Glomerular visceral epithelial cell (primary cell): Measurements from ENCODE around the gene FOXP1.

Experiments
- DNase-seq: peaks from one replicate; pipeline ENCODE4 v3.0.0-alpha.2; 2016; ENCODE audit errors: extremely low spot score

FOXP1 gene

DNA sequence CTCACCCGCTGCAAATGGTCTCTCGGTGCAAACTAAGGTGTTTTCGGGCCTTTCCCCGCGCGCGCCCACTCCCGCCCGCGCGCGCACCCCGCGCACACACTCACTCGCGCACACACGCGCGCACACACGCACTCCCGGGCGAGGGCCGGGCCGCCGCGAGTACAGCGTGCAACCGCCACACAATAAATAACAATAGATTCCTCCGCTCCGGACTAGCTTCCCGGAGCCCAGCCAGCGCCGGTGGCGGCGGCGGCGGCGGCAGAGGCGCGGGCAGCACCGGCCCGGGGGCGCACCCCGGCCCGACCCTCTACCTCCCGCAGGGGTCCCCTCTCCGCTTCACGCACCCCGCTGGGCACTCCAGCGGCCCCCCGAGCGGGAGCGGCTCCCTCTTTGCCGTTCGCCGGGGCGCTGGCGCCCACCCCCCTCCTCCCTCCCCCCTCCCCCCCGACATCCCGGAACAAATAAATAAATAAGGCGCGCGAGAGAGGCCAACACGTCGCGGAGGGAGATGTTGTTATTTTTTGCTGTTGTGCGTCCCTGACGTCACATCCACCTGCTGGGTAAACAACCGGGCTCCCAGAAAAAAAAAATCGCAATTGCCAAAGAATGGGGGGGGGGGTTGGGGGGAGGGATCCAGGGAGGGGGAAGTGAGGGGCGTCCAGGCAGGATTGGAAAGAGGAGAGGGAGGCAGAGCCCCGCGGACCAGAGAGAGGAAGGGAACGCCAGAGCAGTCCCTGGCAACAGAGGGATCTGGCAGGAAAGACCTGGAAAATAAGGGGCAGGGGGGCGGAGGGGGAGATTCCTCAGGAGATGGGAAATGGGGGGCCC, at the start of gene FOXP1:
TSS of gene FOXP1 (minus strand) at position 163 of the 828 bp plus-strand sequence. CDS start 385,347 bp downstream, outside the sequence.
- peak; percentile 70 for DNase-seq

DNA sequence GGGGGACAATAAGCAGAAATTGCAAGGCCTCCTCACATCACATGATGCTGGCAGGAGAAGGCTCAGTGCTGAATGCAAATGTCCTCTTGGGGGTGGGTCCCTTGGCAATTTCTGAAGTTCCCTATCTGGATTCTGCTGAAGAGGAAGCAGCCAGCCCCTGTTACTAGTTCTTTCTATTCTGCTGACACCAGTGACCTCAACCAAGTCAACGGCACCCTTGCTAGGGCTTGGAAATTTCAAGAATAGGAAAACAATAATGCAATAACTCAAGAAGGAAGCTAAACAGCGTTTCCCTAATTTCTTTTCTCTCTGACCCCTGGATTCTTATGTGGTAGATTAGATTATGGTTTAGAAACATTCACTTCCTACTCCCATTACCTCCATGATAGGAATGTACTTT, 46.2 kb upstream of the FOXP1 start:
- no peak for DNase-seq

DNA sequence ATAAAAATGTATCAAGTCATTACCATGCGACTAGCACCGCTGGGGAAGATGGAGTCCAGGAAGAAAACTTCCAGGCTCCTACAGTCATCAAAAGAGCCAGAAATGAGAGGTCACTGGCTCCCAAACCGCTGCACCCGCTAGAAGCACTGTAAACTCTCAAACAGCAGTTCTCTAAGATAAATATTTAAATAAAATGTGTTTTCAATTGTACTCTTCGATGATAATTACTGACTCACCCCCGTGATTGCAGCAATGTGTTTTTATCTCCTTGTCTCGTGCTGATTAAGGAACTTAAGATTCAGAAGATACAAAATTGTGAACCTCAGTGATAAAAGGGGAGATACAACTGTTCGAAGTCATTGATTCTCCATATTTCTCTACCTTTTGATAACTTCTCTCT, 45.8 kb upstream of the FOXP1 start:
- DNase-seq = no peak

DNA sequence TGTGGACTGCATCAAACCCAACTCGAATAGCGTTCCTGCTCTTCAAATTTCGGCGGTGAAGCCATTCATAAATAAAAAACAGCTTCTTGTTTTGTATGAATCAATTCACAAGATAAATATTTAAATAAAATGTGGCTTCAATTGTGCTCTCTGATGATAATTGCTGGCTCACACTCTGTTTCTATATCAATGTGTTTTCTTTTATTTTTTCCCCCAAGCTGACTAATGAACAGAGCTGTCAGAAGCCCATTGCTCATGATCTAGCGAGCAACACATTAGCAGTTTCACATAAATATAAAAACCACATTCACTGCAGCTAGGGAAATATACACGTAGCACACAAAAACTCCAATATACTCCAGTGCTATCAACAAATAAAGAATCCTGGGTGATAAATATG, 45.0 kb upstream of the FOXP1 start:
- no peak for DNase-seq

DNA sequence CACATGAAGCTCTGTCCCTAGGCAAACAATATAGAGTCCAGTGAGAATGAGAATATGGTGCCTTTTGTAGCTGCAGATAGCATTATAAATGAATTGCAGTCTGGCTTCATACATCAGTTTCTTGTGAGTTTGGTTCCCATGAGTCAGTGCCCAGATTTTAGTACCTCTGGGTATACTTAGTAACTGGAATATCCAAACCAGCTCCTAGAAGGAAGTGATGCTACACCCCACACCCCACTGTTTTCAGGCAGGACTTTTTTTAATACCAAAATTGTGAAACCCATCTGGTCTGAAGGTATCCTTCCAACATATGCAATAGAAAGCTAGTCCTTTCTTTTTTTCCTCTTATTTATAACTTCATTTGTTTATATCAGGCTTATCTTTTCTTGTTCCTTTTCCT, 42.1 kb upstream of the FOXP1 start:
- no peak for DNase-seq

DNA sequence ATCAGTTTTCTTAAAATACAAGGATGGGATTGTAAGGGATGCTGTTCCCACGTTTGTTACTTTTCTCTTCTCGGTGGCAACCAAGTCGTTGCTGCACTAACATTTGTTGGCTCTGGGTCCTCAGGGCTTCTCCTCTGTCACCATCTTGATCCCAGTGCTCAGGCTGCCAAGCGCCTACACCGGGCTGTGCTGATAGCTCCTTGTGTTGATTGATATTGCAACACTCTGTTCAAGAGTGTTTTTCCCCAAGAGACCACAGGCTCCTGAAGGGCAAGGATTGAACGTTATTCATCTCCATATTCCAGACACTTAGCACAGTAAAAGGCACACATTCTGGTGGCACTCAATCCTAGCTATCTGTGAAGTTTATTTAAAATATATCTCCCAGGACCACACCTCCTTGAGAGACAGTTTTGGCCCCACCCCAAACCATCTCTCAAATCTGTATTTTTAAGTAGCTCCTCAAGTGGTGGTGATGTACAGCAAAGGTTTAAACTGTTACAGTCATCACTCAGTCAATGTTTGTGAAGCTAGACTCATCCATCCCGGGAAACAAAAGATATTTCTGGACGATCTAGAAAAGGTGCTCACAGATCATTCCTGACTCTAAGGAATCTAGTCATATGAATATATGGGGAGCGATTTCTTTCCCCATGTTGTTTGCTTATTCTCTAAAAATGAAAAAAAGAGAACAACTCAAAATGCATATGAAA, 38.5 kb upstream of the FOXP1 start:
- DNase-seq = no peak

DNA sequence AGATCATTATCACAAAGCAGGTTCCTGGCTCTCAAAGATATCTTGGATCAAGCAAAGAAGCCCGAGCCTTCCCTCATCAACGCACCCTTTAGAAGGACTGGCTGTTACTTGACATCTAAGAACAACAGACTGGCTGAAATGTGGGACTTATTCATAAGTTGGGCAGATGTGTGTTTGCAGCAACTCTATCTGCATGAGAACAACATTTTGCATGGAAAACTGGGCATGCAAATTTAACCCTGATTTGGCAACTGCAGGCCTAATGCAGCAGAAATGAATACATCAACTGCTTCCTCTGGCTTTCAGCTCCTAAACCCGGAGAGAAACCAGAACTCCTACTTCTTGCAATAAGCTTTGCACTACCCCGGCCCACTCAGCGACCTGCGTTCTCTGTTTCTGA, 35.0 kb upstream of the FOXP1 start:
- no peak for DNase-seq

DNA sequence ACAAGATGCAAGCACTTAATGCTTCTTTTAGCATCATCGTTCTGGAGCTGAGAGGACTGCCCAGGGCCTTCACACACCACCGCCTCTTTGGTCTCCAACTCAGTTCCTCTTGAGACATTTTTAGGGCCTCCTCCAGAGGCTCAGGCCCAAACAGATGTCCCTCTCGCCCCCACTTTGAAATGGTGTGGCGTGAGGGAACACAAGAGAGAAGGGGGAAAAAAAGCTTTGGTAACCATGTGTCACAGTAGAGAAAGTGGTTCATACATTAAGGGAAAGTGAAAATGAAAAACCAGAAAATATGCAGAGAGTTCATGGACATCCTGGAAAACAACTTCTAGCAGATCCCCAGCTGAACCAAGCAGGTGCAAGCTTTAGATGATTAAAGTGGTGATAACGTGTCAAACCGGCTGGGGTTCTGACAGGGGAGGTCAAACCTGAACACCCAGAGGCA, 33.1 kb upstream of the FOXP1 start:
- DNase-seq = no peak

DNA sequence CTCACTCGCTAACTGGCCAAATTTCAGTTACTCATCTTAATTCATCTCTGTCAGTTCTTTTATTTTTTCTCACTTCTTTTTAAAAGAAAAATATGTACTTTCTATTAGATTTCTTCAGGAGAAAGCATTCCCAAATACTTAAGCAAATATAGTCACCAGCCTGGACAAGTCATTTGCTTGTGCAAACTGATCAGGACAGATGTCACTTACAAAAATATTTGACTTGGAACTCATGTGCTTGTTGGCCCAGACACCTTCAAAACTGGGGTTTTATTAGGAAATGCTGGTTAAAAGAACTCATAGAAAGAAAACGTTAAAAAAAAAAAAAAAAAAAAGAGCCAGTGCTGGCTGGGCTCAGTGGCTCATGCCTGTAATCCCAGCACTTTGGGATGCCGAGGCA, 31.3 kb upstream of the FOXP1 start:
- no peak for DNase-seq

DNA sequence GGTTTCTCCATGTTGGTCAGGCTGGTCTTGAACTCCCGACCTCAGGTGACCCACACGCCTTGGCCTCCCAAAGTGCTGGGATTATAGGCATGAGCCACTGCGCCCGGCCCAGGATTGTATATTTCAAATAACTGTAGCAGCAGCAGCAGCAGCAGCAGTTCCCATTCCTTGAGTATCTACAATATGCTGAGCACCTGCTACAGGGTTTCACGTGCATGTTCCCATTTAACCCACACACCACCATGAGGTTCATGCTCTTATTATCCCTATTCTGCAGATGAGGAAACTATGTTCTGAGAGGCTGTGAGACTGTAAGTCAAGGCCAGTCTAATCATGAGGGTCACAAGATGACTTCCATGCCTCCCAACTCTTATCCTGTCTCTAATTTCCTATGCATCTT, 30.9 kb upstream of the FOXP1 start:
- DNase-seq = no peak

DNA sequence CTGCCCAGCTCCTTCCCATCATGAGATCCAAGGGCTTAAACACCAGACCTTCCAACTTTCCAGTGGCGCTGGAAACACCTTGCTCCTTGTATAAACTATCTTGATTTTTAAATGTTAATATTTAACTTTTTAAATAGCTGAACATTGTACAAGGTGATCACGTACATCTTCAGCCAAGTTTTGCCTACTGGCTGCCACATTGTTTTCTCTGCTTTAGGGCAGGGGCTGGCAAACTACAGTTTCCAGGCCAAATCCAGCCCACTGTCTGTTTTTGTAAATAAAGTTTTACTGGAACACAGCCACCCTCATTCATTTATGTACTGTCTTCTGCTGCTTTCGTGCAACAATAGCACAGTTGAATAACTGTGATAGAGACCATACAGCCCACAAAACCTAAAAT, 27.6 kb upstream of the FOXP1 start:
- DNase-seq = no peak

DNA sequence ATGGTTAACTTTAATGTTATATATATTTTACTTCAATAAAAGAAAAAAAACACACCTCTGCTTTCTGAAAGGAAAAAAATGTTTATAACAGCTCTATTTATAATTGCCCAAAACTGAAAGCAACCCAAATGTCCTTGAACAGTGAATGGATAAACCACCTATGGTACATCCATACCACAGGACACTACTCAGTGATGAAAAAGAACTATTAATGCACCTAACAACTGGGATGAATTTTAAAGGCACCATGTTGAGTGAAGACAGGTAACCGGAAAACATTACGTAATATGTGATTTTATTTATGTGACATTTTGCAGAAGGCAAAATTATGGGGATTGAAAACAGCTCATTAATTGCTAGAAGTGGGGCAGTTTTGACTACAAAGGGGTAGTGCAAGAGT, 23.8 kb upstream of the FOXP1 start:
- no peak for DNase-seq

DNA sequence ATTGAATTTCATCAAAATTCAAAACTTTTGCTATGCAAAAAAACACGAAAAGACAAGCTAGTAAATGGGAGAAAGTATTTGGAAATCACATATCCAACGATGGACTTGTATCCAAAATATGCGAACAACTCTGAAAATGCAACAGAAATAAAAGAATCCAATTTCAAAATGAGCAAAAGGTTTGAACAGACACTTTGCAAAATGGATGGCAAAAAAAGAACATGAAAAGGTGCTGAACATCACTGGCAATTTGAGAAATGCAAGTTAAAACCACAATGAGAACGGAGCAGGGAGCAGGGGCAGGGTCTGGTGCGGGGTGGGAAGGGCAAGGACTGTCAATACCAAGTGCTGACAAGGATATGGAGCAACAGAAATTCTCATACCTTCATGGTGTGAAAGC, 23.1 kb upstream of the FOXP1 start:
- no peak for DNase-seq

DNA sequence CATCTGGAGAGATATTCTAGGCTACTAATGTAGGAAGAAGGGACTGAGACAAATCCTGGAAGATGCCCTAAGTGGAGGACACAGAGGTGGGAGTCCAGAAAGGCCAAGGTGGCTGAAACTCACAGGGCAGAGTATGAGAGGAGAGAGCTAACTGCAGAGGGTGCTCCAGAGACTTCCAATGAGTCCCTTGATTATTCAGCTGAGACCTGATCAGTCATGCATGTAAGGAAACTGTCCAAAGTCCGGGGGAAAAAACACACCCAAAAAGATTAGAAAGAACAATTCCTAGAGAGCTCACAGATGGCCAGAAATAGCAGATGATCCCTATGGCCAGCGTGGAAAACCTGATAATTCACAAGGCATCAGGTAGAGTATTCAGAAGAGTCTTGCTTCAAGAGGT, 18.7 kb upstream of the FOXP1 start:
- peak; percentile 79 for DNase-seq

DNA sequence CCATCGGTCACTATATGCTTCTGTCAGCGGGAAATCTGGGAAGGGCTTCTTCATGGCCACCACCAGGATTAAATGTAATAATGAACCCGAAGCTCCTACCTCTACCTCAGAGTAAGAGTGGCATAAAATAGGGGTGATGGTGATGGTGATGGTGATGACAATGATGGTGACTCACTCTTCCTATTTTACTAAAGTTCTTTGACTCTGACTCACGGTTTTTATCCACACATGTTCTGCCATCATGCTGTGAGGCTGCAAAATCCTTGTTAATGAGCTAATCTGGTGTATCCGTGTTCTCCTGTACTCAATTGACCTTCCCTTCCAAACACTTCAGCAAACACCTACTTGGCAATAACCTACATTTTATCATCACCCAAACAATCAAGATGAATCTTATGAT, 18.3 kb upstream of the FOXP1 start:
- DNase-seq = peak; percentile 68

DNA sequence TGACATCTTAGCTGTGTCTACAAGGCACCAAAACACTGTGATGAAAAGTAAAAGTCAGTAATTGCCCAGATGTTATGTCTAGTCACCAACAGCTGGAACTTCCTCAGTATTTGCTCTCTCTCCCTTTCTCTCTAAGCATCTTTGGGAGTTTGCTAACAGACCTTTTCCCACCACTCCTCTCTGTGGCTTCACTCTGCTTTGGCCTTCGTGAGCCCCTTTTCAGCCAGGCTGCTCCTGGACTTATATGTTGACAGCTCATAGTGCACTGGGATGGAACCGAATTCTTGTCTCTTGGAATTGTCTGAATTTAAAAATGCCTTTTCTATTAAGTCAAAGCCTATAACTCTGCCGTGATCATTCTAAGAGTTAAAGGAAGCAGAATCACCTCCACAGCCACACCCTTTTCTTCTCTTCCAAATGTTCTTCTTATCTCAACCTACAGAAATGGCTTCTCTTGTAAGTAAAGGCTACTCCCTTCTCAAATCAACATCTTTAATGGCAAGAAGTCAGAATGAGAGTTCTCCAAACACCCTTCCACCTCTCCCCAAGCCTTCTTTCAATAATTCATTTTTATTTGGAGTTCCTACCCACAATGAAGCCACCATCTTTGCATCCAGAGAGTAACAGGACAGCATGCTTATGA, 17.2 kb upstream of the FOXP1 start:
- DNase-seq = peak; percentile 80

DNA sequence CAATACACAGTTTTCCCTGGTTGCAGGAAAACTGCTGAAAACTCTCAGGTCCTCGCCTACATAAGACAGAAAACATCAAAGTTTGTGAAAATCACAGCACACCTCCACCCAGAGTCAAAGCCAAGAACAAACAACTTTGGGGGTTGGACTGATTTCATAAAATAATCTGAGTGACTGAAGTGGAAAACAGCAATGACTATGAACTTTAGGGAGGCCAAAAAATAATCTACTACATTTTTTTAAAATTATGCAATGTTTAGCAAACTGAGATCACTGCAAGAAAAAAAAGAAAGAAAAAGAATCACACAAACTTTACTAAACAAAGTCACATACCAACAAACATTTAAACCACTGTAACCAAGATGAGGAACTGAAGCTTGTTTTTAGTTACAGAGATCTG, 15.9 kb upstream of the FOXP1 start:
- DNase-seq = no peak

DNA sequence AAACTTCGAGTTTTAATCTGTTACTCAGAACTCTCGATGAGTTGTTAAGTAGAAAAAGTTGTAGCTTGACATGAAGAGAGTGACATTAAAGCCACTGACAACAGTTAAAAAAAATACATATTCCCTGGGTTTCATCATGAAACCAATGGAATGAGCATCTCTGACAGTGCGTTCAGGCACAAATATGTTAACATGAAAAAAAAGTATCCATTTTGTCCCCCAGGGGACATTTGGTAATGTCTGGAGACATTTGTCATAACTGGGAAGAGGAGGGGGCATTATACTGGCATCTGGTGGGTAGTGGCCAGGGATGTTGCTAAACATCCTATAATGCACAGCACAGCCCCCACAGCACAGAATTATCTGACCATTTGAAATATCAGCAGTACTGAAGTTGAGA, 14.8 kb upstream of the FOXP1 start:
- no peak for DNase-seq

DNA sequence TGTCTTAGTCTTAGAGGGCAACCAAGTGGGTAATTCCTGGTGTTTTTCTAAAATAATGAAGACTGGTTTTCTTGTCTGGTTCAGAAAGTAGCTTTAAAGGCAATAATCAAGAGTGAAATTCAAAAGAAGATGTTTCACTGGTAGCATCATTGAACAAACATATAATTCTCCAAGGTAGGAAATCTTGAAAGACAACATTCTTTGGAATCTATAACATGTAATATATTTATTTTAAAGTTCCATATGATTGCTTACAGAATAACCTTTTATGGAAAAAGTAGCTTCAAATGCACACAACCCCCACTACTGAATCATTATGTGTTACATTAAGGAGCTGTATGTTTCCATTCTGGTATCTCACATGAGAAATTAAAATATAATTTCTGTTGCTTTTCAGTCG, 13.8 kb upstream of the FOXP1 start:
- DNase-seq = no peak

DNA sequence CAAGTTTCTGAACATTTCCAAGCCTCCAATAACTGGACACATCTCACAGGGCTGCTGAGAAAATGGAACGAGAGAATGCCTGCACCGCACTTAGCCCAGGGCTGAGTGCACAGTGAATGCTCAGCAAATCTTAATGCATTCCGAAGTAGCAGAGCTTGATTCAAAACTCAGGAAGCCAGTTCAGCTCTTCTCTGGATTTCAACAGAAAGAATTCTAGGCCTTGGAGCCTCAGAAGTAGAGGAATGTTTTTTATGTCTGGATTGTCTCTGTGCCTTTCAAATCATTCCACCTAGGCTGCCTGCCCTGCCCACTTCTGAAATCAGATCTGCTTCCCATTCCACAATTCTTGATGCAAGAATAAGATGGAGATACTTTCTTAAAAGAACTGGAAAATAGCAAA, 9.6 kb upstream of the FOXP1 start:
- no peak for DNase-seq

DNA sequence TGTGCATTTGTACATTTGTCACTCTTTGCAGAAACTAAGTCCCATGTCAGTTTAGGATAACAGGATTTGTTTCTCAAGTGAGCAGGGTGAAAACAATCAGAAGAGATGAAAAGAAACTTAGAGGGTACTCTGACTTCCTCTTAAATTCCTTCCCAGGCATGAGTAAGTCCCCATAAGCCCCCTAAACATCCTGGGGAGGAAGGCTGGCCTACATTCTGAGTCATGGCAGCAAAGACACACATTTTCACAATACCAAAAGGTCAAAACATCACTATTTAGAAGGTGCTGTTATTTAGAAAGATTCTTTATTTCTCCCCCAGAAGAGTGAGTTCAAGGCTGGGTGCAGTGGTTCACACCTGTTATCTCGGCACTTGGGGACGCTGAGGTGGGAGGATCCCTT, 7.6 kb upstream of the FOXP1 start:
- no peak for DNase-seq

DNA sequence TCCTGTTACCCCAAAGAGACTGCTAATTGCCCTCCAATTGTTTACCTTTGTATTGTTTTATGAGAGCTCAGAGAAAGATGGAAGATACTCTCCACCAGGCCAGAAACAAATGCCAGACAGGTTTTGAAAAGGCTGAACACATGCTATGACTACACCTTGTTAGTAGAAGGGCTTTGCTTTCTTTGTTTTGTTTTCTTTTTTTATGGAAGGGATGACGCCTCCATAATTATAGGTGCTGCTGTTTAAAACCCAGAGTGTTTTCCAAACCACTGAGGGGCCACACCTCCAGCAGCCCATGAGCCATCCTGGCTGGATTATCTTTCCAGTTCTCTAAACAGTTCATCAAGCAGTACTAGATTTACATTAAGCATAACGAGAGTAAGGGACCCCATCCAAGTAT, 5.6 kb upstream of the FOXP1 start:
- DNase-seq = no peak

DNA sequence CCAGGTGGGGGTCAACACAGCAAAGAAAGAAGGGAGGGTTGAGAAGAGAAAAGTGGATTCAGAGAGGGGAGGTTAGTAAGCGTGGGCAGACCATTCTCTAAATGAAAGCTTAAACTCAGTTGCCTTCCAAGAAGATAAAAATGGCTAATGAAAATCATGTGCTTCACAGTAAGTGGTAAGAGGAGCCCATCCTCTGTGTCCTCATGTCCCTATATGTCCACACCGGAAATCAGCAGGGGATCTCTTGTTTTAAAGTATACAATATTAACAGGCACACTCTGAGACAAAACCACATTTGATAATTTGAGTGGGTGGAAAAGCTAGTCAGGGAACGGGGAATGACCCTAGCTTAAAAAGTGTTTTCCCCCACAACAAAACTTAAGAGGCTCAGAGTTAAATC, 4.4 kb upstream of the FOXP1 start:
- no peak for DNase-seq
